Endothelial cell of umbilical vein (primary cell): ENCODE results near the gene VWA1. TPM values are rescaled to one million over a fixed set of nuclear protein-coding genes. Genes with fewer than 3 reads are reported as not detected.

Experiments used
- BruUV-seq: library from RNA; stranded (reverse); fragments of 400-500 nt; replicated peaks from 2 replicates; lab custom pipeline; 2021; lab: Mats Ljungman, UMichigan
- CTCF ChIA-PET: fragments of 300-600, 350-600 bp; sonication (Branson Sonifier 250); formaldehyde crosslinking; loops from one replicate; lab custom pipeline; 2021; ENCODE audit warnings: antibody characterized with exemption, inconsistent platforms; lab: Charles Lee
- POLR2A ChIA-PET: fragments of 300-600, 350-600 bp; sonication (Branson Sonifier 250); formaldehyde crosslinking; loops from one replicate; lab custom pipeline; 2021; ENCODE audit warnings: antibody characterized with exemption, inconsistent platforms; lab: Charles Lee
- DNase-seq: peaks from one replicate; pipeline ENCODE4 v3.0.0-alpha.2; 2011; ENCODE audit warnings: low read depth, low spot score
- FAIRE-seq: peaks from 2 replicates; lab custom pipeline; 2011; peaks lifted over from hg19 to GRCh38; lab: Jason Lieb, UNC
- H2AFZ ChIP-seq: 2 replicates; pipeline ENCODE4 v1.6.0; 2012; ENCODE audit warnings: low read depth, low read length, control low read depth, inconsistent platforms
- H3K27ac ChIP-seq: 2 replicates; pipeline ENCODE4 v1.5.1; 2011; ENCODE audit warnings: low read depth, mild to moderate bottlenecking, control low read depth, low read length, moderate library complexity; ENCODE audit not compliant: insufficient read depth
- H3K27me3 ChIP-seq, 2 experiments: 2 replicates each; pipeline versions ENCODE4 v1.6.0 to v1.6.1; 2011; ENCODE audit warnings: low read length in 2 of 2, mixed read lengths in 1 of 2; ENCODE audit not compliant: control insufficient read depth in 2 of 2, insufficient read depth in 2 of 2
- H3K36me3 ChIP-seq, 2 experiments: 2 replicates in 1 of 2; 3 replicates in 1 of 2; pipeline ENCODE4 v1.5.1; 2011; ENCODE audit warnings: low read length in 2 of 2, mild to moderate bottlenecking in 1 of 2, moderate library complexity in 1 of 2; ENCODE audit not compliant: control insufficient read depth in 2 of 2, insufficient read depth in 2 of 2; ENCODE audit errors: extremely low read depth in 1 of 2
- H3K4me1 ChIP-seq: 3 replicates; pipeline ENCODE4 v1.5.1; 2011; ENCODE audit warnings: mild to moderate bottlenecking, low read length; ENCODE audit not compliant: control insufficient read depth, insufficient read depth; ENCODE audit errors: extremely low read depth
- H3K4me2 ChIP-seq: 2 replicates; pipeline ENCODE4 v1.6.1; 2011; ENCODE audit warnings: low read length, control low read depth, mixed read lengths; ENCODE audit not compliant: insufficient read depth
- H3K4me3 ChIP-seq, 3 experiments: fragments of 200-600 bp in 1 of 3; sonication (generic), shearing (Covaris generic) in 1 of 3; replicated peaks in 1 of 3; 2 replicates each; pipeline ENCODE4 v1.5.1; 2011 to 2016; ENCODE audit warnings: control low read depth in 3 of 3, low read length in 3 of 3, mild to moderate bottlenecking in 2 of 3, inconsistent platforms in 1 of 3, low read depth in 1 of 3, moderate library complexity in 1 of 3; ENCODE audit not compliant: insufficient read depth in 1 of 3
- H3K79me2 ChIP-seq: 2 replicates; pipeline ENCODE4 v1.6.0; 2012; ENCODE audit warnings: low read length, inconsistent platforms; ENCODE audit not compliant: control insufficient read depth, insufficient read depth
- H3K9ac ChIP-seq: replicated peaks from 2 replicates; pipeline ENCODE3; 2011; ENCODE audit warnings: low read length, control low read depth; ENCODE audit not compliant: insufficient read depth; ENCODE audit errors: extremely low read depth
- H3K9me1 ChIP-seq: replicated peaks from 3 replicates; pipeline ENCODE4 v1.6.0; 2011; ENCODE audit warnings: mild to moderate bottlenecking, low read length; ENCODE audit not compliant: control insufficient read depth, insufficient read depth; ENCODE audit errors: extremely low read depth
- H3K9me3 ChIP-seq: replicated peaks from 2 replicates; pipeline ENCODE4 v1.5.1; 2012; ENCODE audit warnings: low read length, inconsistent platforms; ENCODE audit not compliant: control insufficient read depth, insufficient read depth
- H4K20me1 ChIP-seq: replicated peaks from 2 replicates; pipeline ENCODE3; 2011; ENCODE audit warnings: mild to moderate bottlenecking, low read length; ENCODE audit not compliant: control insufficient read depth, insufficient read depth; ENCODE audit errors: extremely low read depth
- CTCF ChIP-seq, 2 donors: IDR thresholded peaks; 1 replicate in 1 of 2; 2 replicates in 1 of 2; pipeline ENCODE4 v1.5.1; 2011; ENCODE audit warnings: low read length in 2 of 2, mild to moderate bottlenecking in 2 of 2, moderate library complexity in 2 of 2, control low read depth in 1 of 2, inconsistent platforms in 1 of 2, low read depth in 1 of 2; ENCODE audit not compliant: insufficient read depth in 1 of 2; ENCODE audit errors: extremely low read depth in 1 of 2
- EZH2 ChIP-seq: IDR thresholded peaks from 2 replicates; pipeline ENCODE4 v1.6.1; 2012; ENCODE audit warnings: borderline replicate concordance, low read depth, mild to moderate bottlenecking, moderate library complexity, low read length, inconsistent platforms; ENCODE audit not compliant: severe bottlenecking
- FOS ChIP-seq: IDR thresholded peaks from 2 replicates; pipeline ENCODE4 v1.6.1; 2011; ENCODE audit warnings: mild to moderate bottlenecking, low read length, moderate library complexity, borderline replicate concordance; ENCODE audit not compliant: insufficient read depth
- GATA2 ChIP-seq: IDR thresholded peaks from 2 replicates; pipeline ENCODE4 v1.7.0; 2011; ENCODE audit warnings: low read depth, mild to moderate bottlenecking, moderate library complexity, mixed read lengths, low read length; ENCODE audit not compliant: insufficient read length, insufficient read depth
- JUN ChIP-seq: IDR thresholded peaks from 2 replicates; pipeline ENCODE4 v1.6.1; 2011; ENCODE audit warnings: borderline replicate concordance, low read depth; ENCODE audit not compliant: insufficient read length, insufficient read depth
- MAX ChIP-seq: IDR thresholded peaks from 2 replicates; pipeline ENCODE4 v1.6.1; 2011; ENCODE audit not compliant: insufficient read depth, insufficient read length
- MYC ChIP-seq: IDR thresholded peaks from one replicate; pipeline ENCODE4 v1.6.1; 2011; ENCODE audit warnings: mild to moderate bottlenecking, low read depth, low read length
- POLR2A ChIP-seq: IDR thresholded peaks from 2 replicates; pipeline ENCODE4 v1.6.1; 2012; ENCODE audit warnings: low read depth, mild to moderate bottlenecking, control low read depth, low read length
- POLR2AphosphoS5 ChIP-seq: IDR thresholded peaks from 2 replicates; pipeline ENCODE4 v1.6.1; 2012; ENCODE audit warnings: low read depth, mild to moderate bottlenecking, control low read depth, low read length, moderate library complexity; ENCODE audit not compliant: insufficient read depth
- dilution Hi-C: fragments of 300-500 bp; cut with MboI; formaldehyde crosslinking; loops from one replicate; pipeline ENCODE4 v1.15.0; 2019; ENCODE audit warnings: low sequenced_read_pairs; ENCODE audit not compliant: extremely low pct_ligation_motif_present
- intact Hi-C: fragments of 100-400 bp; cut with micrococcal nuclease; formaldehyde crosslinking; loops from one replicate; pipeline ENCODE4 v1.10.0; 2022
- polyA plus RNA-seq, 4 experiments: library from polyadenylated mRNA; depleted of rRNA in 3 of 4; stranded (reverse) in 3 of 4; unstranded in 1 of 4; fragments of >200 nt; gene quantifications; 2 replicates each; pipeline versions ENCODE4 v1.2.1 to v1.2.3, GENCODE V29; 2011 to 2012; ENCODE audit warnings: missing spikeins in 1 of 4
- total RNA-seq: library from RNA; stranded (reverse); gene quantifications from 2 replicates; pipeline ENCODE4 v1.2.3, GENCODE V29; 2021

Gene VWA1
- total and polyA plus RNA-seq, 2 donors (not counting 3 experiments of a cell fraction or from before 2014, with no cell fraction given): 2.0 to 6.1 TPM

GRCh38 chr1:1434824-1435105 lies 725 bp upstream of the VWA1 start:
- no peak overlapping the region for H3K4me2 ChIP-seq
- no peaks in the 10 kb centered on the region for H3K36me3 ChIP-seq
- H3K27ac ChIP-seq: no peak overlapping the region
- no peak overlapping the region for H3K9ac ChIP-seq
- H3K4me1 ChIP-seq: peaks cover 19% of the 10 kb centered on the region
- no TSS peak for BruUV-seq
- FAIRE-seq (no peak), DNase-seq (no peak)
- intact Hi-C loops (no loop called here), dilution Hi-C loops (no loop called here)
- no peaks in the 10 kb centered on the region for H3K27me3 ChIP-seq
- POLR2A ChIA-PET: interaction anchor here (0.5 kb wide), 1 partner anchor 216 kb away, joined by 3 read pairs; no protein-coding TSS in a partner anchor
- H3K4me3 ChIP-seq: no peak overlapping the region
- H2AFZ ChIP-seq: no peak overlapping the region
- TF ChIP-seq MYC: no peak
- no peaks in the 10 kb centered on the region for H3K9me3 ChIP-seq
- H3K79me2 ChIP-seq: no peaks in the 10 kb centered on the region
- H4K20me1 ChIP-seq: no peaks in the 10 kb centered on the region
- CTCF ChIA-PET: interaction anchor here (2.4 kb wide), 1 partner anchor 32 kb away, joined by 7 read pairs; no protein-coding TSS in a partner anchor
- H3K9me1 ChIP-seq: no peaks in the 10 kb centered on the region

GRCh38 chr1:1435911-1436629 lies 580 bp downstream of the VWA1 start:
- no peak overlapping the region for H2AFZ ChIP-seq
- no peak for FAIRE-seq
- no TSS peak for BruUV-seq

More at GRCh38 chr1:1435911-1436629, 580 bp downstream of the VWA1 start:
- Histone ChIP-seq H3K79me2 (no peaks in the 10 kb centered on the region), H3K9me1 (no peaks in the 10 kb centered on the region), H3K4me3 (peak overlapping the region in 1 of 3 experiments; percentile 25), H3K27ac (no peak overlapping the region), H3K9me3 (no peaks in the 10 kb centered on the region), H3K4me1 (peaks cover 13% of the 10 kb centered on the region), H3K9ac (no peak overlapping the region), H4K20me1 (no peaks in the 10 kb centered on the region), H3K4me2 (no peak overlapping the region), H3K27me3 (no peaks in the 10 kb centered on the region), H3K36me3 (no peaks in the 10 kb centered on the region)
- POLR2A ChIA-PET: no interaction called here
- no peak for DNase-seq
- dilution Hi-C loops (no loop called here), intact Hi-C loops (no loop called here)
- TF ChIP-seq EZH2: no peak
- no peak for TF ChIP-seq CTCF (IDR thresholded peaks at IDR 0.05; ENCODE audit: extremely low read depth in 1 of 2, insufficient read depth in 1 of 2, low read depth in 1 of 2, low read length in 2 of 2)
- no peak for TF ChIP-seq JUN
- no peak for TF ChIP-seq MYC
- no peak for TF ChIP-seq POLR2A
- TF ChIP-seq FOS: no peak
- no peak for TF ChIP-seq GATA2
- no peak for TF ChIP-seq POLR2AphosphoS5
- no peak for TF ChIP-seq MAX
- CTCF ChIA-PET: no interaction called here
